ENCODE measurements around the gene KDM5B.

- TF ChIP-seq POLR2A (IDR thresholded peaks at IDR 0.05) (no peak), CTCF (IDR thresholded peaks at IDR 0.05) (no peak)
Measured at GRCh38 chr1:202844259-202844658, 36.0 kb upstream of the KDM5B start.
